HG03064 (cell line): Measurements from ENCODE around the gene MYEOV.

Source experiments
- ATAC-seq: cut with Tn5 transposase; IDR thresholded peaks from one replicate; pipeline ENCODE4 v1.9.1; 2021; ENCODE audit warnings: low read depth; ENCODE audit not compliant: unreplicated experiment

MYEOV gene

GRCh38 chr11:69265210-69265609 lies 28.7 kb upstream of the MYEOV start:
- ATAC-seq = no peak

DNA sequence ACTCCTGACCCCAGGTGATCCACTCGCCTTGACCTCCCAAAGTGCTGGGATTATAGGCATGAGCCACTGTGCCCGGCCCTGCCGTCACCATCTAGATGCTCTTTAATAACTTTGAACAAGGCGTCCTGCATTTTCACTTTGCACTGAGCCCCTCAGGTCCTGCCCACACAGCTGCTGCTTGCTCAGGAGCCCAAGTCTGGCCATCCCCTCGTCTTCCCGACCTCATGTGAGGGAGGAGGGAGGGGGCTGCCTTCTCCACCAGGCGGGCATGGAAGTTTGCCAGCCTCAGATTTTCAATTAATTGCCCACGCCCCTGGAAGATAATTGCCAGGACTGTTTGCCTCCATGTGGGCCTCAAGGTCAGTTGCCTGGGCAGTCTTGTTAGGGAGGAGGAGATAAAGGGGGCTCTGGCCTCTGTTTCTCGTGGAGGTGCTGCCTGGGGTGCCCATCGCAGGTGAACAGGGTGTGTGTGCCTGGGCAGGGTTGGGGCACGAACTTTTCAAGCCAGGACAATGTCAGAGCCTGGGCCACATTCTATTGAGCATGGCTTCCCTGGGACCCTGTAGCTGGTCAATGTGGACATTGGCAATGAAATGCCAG lies 27.9 kb upstream of the MYEOV start:
- no peak for ATAC-seq

GRCh38 chr11:69267395-69267805 lies 26.6 kb upstream of the MYEOV start:
- ATAC-seq = no peak

DNA sequence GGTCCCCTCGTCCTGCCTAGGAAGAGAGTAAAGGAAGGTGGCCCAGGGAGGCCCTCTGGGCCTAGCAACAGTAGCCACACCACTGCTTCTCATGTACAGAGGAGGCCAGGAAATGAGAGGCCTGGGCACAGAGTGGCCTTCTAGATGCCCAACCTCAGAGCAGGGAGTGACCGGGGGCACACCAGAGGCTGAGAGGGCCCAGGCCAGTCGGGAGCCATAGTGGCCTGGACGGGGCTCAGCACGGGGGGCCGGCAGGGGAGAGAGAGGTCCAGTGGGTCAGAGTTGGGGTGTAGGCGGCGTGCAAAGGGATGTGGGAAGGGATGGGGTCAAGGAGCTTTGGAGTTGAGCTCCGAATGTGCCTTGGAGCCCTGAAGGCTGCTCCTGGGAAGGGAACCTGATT lies 25.0 kb upstream of the MYEOV start:
- no peak for ATAC-seq

GRCh38 chr11:69269388-69269787 lies 24.6 kb upstream of the MYEOV start:
- no peak for ATAC-seq

DNA sequence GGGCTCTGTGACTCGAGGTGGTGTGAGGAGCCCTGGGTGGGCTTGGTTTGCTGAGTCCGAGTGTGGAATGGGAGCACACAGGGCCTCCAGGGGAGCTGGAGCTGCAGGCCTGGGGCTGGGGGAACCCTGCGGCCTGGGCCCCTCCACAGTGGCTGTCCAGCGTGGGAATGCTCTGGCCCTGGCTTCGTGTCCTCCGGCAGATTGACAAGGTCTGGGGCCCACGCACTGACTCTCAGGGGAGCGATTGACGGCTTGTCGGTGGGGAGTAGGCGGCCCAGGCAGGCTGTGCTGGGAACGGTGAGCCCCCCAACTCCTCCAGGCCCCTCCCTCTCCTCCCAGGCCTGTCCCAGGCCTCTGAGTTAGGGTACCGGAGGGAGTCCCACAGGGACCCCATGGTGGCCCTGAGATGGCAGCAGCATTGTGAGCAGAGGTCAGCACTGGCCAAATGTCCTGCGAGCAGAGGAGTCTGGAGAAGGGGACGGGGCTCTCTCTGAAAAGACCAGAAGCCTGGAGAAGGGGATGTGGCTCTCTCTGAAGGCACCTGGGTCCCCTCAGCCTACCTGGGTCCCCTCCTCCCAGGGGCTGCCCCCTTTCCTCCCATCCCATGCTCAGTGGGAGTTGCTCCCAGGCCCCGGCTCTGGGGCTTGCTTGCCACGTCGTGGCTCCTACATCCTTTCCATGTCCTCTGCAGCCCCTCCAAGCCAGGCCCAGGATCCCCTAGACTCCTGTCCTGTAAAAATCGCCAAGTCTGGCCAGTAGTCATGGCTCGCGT lies 23.8 kb upstream of the MYEOV start:
- no peak for ATAC-seq

- no peak for ATAC-seq
Measured at GRCh38 chr11:69270941-69271340, 23.0 kb upstream of the MYEOV start.

- ATAC-seq = no peak
Measured at GRCh38 chr11:69272055-69272454, 21.9 kb upstream of the MYEOV start.

- no peak for ATAC-seq
Measured at GRCh38 chr11:69272831-69273485, 21.0 kb upstream of the MYEOV start.

DNA sequence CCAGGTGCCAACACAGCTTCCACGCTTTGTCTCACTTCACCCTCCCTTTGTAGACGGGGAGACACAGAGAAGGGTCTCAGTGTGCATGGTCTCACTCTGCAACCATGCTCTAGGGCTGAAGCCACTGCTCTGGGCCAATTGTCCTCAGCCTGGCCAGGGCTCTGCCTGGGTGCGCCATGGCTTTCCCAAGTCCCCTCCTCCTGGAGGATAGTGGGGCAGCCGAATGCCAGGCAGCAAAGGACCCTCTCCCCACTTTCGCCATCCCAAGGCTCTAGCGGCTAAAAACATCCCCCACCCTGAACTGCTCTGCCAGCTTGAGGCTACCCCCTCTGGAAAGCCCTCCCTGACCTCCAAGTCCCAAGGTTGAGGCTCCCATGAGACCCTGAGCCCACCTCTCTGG lies 20.4 kb upstream of the MYEOV start:
- ATAC-seq = no peak

DNA sequence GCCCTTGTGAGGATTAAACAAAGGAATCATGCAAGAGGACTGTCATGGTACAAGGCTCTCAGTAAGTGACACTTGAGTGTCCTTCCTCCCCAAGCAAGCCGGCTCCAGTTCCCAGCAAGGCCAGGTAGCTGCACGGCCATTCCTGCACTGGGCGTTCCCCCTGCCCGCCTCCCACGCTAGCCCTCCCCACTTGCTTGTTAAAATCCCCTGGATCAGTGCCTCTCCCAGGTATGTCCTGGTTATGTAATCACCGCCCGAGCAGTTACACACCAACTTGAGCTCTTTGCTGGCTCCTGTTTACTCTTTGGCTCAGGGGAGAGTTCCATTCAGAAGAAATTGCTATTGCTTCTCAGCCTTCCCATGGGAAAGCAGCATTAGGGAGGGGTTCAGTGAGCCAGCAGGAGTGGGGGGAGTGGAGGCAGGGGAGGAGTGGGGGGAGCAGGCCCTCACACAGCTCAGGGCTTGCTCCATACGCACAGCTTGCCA lies 19.4 kb upstream of the MYEOV start:
- no peak for ATAC-seq

GRCh38 chr11:69275178-69275577 lies 18.8 kb upstream of the MYEOV start:
- ATAC-seq = no peak

GRCh38 chr11:69276165-69276564 lies 17.8 kb upstream of the MYEOV start:
- no peak for ATAC-seq

DNA sequence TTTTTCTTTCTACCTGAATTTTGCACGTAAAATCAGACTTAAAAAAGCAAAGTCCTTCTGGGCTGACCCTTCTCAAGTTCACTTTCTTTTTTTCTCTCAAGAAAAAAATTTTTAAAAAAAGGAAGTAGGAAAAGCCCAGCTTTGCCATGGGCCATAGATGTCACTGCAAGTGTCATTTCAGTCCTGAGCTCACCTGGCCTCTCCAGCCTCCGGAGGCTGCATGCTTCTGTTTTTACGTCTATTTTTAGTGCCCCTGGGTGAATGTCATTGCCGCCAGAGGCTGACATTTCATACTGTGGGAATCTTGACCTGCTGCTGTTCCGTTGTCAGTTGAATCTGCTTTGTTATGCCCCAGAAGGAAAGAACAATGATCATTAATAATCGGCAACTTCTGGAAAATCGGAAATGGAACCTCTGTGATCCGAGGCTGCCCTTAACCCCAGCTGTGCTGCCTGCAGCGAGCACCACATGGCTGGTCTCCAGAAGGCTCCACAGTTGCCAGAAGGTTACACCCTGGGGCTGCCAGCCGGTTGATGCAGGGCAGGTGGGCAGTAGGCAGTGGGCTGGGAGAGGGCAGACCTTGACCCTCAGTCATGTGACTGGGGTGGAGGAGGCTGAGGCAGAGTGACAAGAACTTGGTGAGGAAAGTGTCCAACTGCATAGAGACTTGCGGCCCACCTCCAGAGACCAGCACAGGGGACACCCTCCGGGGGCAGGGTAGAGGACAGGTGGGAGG lies 16.7 kb upstream of the MYEOV start:
- no peak for ATAC-seq

GRCh38 chr11:69278091-69278867 lies 15.7 kb upstream of the MYEOV start:
- ATAC-seq = no peak

DNA sequence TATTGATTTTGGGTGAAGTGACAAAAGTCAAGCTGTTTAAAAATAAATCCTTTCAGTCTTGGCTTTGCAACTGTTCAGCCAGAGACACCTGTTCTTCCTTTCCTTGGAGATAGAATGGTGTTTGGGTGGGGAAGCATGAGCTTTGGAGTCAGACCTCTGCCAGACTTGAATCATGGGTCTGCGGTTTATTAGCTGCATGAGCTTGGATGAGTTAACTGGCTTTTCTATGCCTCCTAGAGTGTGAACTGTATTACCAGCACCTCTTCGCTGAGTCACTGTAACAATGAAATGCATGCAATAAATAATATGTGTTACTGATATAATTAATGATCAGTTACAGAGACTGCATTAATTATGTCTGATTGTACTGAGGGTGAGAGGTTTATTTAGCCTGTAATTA lies 13.5 kb upstream of the MYEOV start:
- no peak for ATAC-seq

DNA sequence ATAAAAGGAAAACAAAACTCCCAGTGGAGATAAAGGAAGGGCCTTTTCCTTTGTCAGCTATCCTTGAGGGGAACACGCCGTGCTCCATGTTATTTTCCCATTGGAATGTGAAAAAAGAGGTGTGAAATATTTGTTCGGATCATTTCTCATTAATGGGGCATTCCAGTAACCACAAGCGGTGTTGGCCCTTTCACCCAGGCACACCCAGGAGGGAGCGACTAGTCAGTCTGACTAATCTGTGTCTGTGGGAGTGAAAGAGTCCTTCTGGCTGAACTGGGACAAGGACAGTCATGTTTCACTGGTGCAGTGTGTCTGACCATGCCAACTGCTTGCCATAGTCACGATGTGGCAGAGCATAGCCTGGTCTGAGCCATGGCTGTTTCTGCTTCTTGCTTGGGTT lies 13.0 kb upstream of the MYEOV start:
- ATAC-seq = no peak

- ATAC-seq = no peak
Measured at GRCh38 chr11:69283446-69283845, 10.5 kb upstream of the MYEOV start.

- ATAC-seq = no peak
Measured at GRCh38 chr11:69284081-69284511, 9.9 kb upstream of the MYEOV start.

GRCh38 chr11:69285091-69285490 lies 8.9 kb upstream of the MYEOV start:
- no peak for ATAC-seq
